Hindlimb muscle (tissue), 1 donor: ENCODE data around the gene MLH1. TPM values are rescaled to one million over a fixed set of nuclear protein-coding genes. Genes with fewer than 3 reads are reported as not detected.
"Not testable (repeated sequence)": the region's sequence is repeated elsewhere in the genome, so short reads cannot be mapped to it uniquely, and the experiment has no call there.

ENCODE experiments used
- DNase-seq: peaks from one replicate; pipeline ENCODE4 v3.0.0-alpha.2; 2013
- polyA plus RNA-seq: library from polyadenylated mRNA; unstranded; fragments of 120-200 nt; gene quantifications from one replicate; pipeline ENCODE4 v1.2.1, GENCODE V29; 2013; ENCODE audit not compliant: insufficient read length

Gene MLH1
- polyA plus RNA-seq, 1 donor: 43.0 TPM

- no peak for DNase-seq
Measured at GRCh38 chr3:37039161-37039846, 46.0 kb downstream of the MLH1 start.

- DNase-seq: no peak
Measured at GRCh38 chr3:37040231-37040630, 46.9 kb downstream of the MLH1 start.

- DNase-seq: no peak
Measured at GRCh38 chr3:37041546-37042195, 48.4 kb downstream of the MLH1 start.

- DNase-seq: peak; percentile 26
Measured at GRCh38 chr3:37042712-37043111, 49.4 kb downstream of the MLH1 start.

- peak; percentile 83 for DNase-seq
Measured at GRCh38 chr3:37050282-37050681, 57.0 kb downstream of the MLH1 start.

GRCh38 chr3:37052860-37053259 is 59.5 kb downstream of the MLH1 start:
- DNase-seq: no peak

- DNase-seq: no peak
Measured at GRCh38 chr3:37053337-37053736, 60.0 kb downstream of the MLH1 start.

- DNase-seq: no peak
Measured at GRCh38 chr3:37053753-37054152, 60.4 kb downstream of the MLH1 start.

- DNase-seq: peak; percentile 68
Measured at GRCh38 chr3:37054370-37054769, 61.1 kb downstream of the MLH1 start.

GRCh38 chr3:37055077-37055476 is 61.8 kb downstream of the MLH1 start:
- not testable (repeated sequence) for DNase-seq

GRCh38 chr3:37056826-37057225 is 63.5 kb downstream of the MLH1 start:
- no peak for DNase-seq

- no peak for DNase-seq
Measured at GRCh38 chr3:37058117-37058516, 64.8 kb downstream of the MLH1 start.

GRCh38 chr3:37064747-37065146 is 71.4 kb downstream of the MLH1 start:
- DNase-seq: no peak

- DNase-seq: no peak
Measured at GRCh38 chr3:37067577-37067976, 74.3 kb downstream of the MLH1 start.

GRCh38 chr3:37068031-37068430 is 74.7 kb downstream of the MLH1 start:
- DNase-seq: no peak

- no peak for DNase-seq
Measured at GRCh38 chr3:37071921-37072320, 78.6 kb downstream of the MLH1 start.

- DNase-seq: peak; percentile 73
Measured at GRCh38 chr3:37072892-37073291, 79.6 kb downstream of the MLH1 start.

GRCh38 chr3:37074178-37074577 is 80.9 kb downstream of the MLH1 start:
- no peak for DNase-seq

GRCh38 chr3:37075955-37076354 is 82.6 kb downstream of the MLH1 start:
- DNase-seq: no peak

GRCh38 chr3:37082317-37082716 is 89.0 kb downstream of the MLH1 start:
- DNase-seq: no peak

GRCh38 chr3:37086918-37087317 is 93.6 kb downstream of the MLH1 start:
- DNase-seq: no peak

GRCh38 chr3:37087870-37088269 is 94.6 kb downstream of the MLH1 start:
- DNase-seq: no peak

GRCh38 chr3:37092484-37092883 is 99.2 kb downstream of the MLH1 start:
- no peak for DNase-seq

- no peak for DNase-seq
Measured at GRCh38 chr3:37093481-37093880, 100.2 kb downstream of the MLH1 start.

GRCh38 chr3:37094636-37095035 is 101.3 kb downstream of the MLH1 start:
- DNase-seq: no peak
